GM19240 (cell line): ENCODE measurements around the gene GMDS.
"Not testable (repeated sequence)": the region's sequence is repeated elsewhere in the genome, so short reads cannot be mapped to it uniquely, and the experiment has no call there.

Experiments
- DNase-seq: peaks from one replicate; pipeline ENCODE4 v3.0.0; 2011; ENCODE audit warnings: low spot score; ENCODE audit not compliant: insufficient read length

The GMDS gene

GRCh38 chr6:1757131-1757530, 488.3 kb downstream of the GMDS start:
- no peak for DNase-seq

- DNase-seq: no peak
Observed at GRCh38 chr6:1756472-1757129, 488.8 kb downstream of the GMDS start.

DNA sequence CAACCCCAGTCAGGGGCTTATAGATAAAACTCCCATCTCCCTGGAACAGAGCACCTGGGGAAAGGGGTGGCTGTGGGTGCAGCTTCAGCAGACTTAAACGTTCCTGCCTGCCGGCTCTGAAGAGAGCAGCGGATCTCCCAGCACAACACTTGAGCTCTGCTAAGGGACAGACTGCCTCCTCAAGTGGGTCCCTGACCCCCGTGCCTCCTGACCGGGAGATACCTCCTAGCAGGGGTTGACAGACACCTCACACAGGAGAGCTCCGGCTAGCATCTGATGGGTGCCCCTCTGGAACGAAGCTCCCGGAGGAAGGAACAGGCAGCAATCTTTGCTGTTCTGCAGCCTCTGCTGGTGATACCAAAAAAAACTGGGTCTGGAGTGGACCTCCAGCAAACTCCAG, 494.3 kb downstream of the GMDS start:
- not testable (repeated sequence) for DNase-seq

DNA sequence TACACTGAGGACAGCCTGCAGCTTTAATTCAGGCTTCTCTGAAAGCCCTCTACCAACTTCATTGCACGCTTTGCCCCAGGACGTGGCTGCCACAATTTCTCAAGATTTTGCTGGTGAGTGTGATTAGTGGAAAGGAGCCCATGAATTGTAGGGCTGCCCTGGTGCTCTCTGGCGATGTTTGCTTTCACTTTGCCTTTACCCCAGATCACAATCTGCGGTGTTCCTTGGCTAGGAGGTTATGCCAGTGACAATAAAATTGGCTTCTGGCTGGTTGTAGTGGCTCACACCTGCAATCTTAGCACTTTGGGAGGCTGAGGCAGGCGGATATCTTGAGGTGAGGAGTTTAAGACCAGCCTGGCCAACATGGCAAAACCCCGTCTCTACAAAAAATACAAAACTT, 496.4 kb downstream of the GMDS start:
- DNase-seq: no peak

DNA sequence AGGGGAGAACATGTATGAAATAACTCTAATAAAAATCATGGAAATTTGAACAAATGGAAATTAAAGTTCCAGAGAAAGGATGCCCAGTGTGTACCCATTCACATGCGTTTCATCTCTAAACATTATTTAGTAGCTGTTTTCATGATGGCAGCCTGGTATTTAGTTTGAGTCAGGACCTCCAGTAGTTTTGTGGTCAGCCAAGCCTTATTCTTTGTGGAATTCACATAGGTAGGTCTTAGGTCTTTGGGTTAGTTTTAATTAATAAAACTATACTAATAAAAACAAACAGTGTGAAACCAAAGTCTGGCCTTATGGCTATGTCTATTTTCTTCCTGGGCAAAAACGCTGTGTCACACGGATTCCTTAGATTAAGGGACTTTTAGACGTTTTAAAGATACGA, 497.9 kb downstream of the GMDS start:
- DNase-seq: no peak

DNA sequence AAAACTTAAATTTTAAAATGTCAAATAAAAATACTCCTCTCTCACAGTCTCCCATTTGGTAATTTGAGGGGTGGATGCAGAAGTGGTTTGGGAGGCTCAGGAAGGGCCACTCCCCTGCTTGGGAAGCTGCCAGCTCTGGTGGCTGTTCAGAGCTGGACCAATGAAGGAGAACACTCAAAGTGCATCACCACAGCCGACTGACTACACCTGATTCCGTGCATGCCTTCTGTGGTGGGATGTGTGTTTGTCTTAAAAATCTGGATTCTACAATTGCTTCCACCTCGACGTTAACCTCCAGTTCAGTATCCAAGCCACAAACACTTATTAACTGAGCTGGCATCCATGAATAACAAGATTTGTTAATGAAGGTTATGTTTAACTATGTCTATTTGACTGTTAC, 498.4 kb downstream of the GMDS start:
- no peak for DNase-seq

DNA sequence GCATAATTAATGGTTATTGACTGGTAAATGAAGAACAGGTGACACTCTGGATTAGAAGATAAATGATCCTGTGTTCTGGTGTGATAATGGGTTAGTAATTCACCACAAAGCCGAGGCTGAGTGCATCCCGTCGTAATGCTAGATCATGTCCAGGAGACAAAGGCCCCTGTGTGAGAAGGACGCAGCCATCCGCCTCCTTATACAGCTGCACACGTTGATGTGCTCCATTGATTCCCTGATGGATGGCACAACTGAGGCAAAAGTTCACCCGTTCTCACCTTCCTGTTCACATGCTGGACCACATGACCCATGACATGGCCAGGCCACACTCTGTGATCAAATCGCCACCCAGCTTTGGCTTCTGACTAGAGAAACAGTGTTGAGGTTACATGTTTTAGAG, 499.6 kb downstream of the GMDS start:
- no peak for DNase-seq

- no peak for DNase-seq
Observed at GRCh38 chr6:1744543-1744942, 500.9 kb downstream of the GMDS start.

GRCh38 chr6:1739680-1740079, 505.7 kb downstream of the GMDS start:
- DNase-seq: peak; percentile 66

- DNase-seq: no peak
Observed at GRCh38 chr6:1739220-1739619, 506.2 kb downstream of the GMDS start.

DNA sequence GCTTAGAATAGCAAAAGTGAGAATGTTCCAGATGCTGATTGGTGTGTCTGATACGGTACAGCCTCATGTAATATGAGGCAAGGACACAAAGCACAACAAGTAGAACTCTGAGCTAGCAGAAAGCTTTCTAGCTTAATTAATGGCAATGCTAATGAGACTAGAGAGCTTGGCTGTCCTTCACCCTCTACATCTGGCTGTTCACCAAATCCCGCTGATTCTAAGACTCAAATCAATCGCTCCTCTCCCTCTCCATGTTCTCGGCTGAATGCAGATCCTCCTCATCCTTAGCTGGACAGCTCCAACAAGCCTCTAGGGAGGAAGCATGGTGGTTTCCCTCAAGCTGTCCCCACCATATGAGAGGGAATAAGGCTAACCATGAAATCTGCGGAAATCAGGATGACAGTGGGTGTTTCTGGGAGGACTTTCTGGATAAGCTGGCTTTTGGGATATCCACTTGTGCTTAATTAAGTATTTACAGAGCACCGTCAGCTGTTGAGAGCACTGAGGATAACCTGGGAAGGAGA, 506.8 kb downstream of the GMDS start:
- no peak for DNase-seq

DNA sequence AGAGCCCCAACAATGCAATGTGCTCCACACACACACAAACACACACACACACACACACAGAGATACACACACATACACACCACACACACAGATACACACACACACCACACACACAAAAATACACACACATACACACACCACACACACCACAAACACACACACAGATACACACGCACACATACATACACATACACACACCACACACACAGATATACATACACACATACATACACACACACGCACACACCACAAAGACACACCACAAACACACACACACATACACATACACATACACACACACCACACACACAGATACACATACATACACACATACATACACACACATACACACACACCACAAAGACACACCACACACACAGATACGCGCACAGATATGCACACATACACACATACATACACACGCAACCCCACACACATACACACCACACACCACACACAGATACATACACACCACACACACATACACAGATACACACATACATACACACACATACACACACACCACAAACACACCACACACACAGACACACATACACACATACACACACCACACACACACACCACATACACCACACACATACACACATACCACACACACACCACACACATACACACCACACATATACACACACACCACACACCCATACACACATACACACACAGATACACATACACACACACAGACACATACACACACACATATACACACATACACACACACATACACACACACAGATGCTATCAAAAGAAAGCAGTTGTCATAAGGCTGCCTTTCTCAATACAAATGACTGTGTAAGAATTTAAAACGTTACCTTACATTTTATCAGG, 507.7 kb downstream of the GMDS start:
- no peak for DNase-seq

- no peak for DNase-seq
Observed at GRCh38 chr6:1736346-1737105, 508.9 kb downstream of the GMDS start.

GRCh38 chr6:1735239-1735803, 510.1 kb downstream of the GMDS start:
- DNase-seq: no peak

GRCh38 chr6:1730882-1731281, 514.5 kb downstream of the GMDS start:
- no peak for DNase-seq

- DNase-seq: no peak
Observed at GRCh38 chr6:1729750-1730140, 515.7 kb downstream of the GMDS start.

DNA sequence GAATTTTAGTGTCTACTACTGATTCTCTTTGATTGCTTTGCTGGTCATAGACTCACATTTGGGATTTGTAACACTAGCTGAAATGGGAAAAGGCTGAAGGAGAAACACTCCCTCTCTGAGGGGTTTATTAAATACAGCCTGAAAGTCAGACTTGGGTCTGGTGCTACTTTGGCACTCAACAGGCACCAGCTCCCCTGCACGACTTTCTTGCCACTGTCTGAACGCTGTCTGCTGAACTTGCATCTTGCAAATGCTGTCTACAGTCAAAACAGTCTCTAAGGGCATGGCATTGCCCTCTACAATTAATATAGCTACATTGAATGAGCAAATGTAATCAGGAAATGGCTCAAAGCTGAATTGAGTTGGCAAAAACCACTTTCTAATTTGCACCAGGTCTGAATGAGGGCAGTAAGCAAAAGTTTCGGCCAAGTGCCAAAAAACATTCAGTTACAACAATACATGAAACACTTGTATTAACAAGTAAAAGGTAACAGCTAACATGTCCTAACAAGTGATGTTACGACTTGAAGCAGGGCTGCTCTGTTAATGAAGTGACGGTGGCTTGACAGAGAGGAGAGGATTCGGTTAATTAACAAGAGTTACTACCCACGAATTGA, 516.2 kb downstream of the GMDS start:
- no peak for DNase-seq

DNA sequence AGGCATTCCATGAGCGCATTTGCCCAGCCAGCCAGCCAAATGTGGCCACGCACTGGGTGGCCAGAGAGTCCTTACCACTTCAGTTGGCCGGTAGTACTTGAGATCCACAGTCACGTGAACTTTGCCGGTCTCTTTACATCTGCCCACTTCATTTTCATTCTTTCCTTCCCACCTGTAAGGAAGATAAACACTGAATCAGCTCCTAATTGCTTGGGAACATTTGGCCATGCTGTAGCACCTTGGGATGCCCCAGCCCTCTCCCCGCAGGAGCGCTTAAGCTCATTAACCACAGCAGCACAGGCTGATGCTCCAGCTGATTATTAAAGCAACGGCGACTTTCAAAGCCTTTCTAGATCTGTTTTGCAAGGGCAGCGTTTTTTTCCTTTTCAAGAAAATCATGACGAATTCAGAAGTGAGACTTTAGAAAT, 519.0 kb downstream of the GMDS start:
- DNase-seq: no peak

DNA sequence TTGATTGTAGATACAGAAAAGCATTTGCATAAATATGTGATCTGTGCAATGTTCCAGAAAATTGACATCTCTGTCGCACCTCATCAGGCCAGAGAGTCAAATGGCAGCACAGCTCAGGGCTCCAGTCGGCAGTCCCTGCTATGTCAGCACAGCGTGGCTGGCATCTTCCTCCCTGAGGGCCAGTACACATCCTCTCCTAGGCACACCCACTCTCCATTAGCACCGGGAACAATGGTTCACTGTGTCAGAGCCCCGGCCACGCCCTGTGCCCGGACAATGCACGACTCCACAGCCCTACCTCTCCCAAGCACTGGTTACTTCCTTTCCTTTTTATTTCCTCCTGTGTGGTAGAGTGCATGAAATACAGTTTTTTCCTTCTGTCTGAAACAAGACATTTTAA, 520.8 kb downstream of the GMDS start:
- no peak for DNase-seq

DNA sequence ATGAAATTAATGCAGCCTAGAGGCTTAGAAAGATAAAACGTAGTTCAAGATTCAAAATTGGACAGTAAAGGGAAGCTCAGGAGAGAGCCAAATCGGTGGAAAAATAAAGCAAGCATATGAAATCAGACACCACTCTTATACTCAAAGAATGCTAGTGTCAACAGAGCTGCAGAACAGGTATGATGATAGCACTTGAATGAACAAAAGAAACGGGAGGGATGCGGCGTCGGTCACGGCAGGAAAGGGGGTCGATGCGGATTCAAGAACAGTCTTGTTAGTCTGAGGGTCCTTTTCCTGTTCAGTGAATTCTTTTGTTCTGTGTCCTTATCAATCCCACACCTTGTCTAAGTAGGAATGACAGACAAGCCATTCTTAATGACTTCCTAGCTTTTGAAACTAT, 521.3 kb downstream of the GMDS start:
- DNase-seq: no peak

GRCh38 chr6:1722801-1723200, 522.6 kb downstream of the GMDS start:
- no peak for DNase-seq
